NCI-H2171 (cell line): ENCODE measurements around the gene MACROD2.
"Not testable (repeated sequence)": the region's sequence is repeated elsewhere in the genome, so short reads cannot be mapped to it uniquely, and the experiment has no call there.

Experiments used
- DNase-seq: peaks from one replicate; lab custom pipeline; 2025; lab: John Stamatoyannopoulos, UW

MACROD2 gene

DNA sequence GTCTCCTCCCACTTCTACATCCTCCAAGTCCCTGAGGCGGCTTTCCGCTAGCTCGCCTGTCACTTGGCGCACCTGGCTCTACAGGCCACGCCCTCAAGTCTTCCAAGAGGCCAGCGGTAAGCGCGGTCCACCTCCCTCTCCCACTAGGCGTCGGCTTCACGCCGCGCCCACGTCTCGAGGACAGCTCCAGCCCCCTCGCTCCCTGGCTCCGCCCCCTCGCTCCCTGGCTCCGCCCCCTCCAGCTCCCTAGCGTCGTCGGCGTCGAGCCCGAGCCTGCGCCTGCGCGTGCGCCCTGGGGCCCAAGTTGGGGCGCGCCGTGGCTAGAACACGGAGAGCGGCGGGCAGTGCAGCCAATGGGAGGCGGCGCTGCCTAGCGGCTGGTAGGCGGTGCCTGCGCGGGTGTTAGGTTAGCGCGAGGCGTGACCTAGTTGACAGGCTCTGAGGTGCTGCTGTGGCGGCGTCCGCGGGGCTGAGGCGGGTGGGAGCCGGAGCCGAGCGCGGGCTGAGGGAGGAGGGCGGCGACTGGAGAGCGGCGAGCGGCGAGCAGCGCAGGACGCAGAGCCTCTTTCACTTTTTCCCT, at the start of gene MACROD2:
TSS of gene MACROD2 (plus strand) at position 431 of the 580 bp plus-strand sequence.
- peak; percentile 99 for DNase-seq

DNA sequence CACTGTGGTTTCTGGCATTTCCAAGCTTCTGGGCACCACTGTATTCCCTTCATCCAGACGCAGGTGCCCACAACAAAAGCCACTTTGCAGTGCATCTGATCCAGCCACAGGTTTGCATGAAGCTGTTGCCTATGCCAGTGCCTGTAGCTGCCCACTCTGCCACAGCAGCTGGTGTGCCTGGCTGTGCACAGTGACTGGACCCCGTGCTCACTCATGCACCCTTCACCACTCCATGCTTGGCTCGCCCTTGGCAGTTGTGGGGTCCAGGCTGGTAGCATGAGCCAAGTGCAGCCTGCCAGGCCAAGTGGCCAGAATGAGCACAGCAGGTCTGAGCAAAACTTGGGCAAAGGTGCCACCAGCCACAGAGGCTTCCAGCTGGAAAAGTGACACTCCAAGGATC, 47.6 kb upstream of the MACROD2 start:
- DNase-seq, result no peak

DNA sequence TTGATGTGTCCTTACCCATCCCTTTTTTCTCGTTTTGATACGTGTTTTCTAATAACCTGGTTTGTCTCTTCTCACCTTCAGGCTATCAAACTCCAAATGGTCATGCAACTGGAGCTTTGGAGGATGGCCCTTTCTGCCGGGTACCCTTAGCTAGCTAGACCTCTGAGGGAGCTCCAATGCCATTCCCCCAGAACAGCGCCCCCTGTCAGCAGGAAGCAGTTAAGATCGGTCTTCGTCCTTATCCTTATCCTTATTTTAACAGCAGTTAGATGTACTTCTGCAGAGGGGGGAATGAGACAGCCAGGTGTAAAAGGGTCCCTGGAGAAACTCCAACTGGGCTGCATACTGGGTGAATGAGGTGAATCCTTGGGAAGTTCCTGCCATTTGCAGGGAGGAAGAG, 42.1 kb upstream of the MACROD2 start:
- DNase-seq, result no peak

DNA sequence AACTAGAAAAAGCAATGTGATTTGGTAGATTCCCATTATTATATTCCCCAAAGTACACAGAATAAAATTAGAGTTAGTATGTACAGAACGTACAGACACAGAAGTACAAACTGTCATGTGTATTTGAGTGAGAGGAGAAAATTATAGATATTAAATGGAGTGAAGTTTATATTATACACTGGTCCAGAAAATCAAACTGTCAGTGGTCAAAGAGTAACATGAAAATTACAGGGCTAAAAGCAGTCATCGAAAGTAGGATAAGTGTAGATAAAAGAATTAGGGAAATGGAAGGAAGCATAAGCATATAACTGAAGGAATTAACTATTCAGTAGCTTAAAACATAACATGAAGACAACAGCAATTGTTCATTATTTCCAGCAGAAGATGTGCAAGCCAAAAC, 35.2 kb upstream of the MACROD2 start:
- DNase-seq, result no peak

DNA sequence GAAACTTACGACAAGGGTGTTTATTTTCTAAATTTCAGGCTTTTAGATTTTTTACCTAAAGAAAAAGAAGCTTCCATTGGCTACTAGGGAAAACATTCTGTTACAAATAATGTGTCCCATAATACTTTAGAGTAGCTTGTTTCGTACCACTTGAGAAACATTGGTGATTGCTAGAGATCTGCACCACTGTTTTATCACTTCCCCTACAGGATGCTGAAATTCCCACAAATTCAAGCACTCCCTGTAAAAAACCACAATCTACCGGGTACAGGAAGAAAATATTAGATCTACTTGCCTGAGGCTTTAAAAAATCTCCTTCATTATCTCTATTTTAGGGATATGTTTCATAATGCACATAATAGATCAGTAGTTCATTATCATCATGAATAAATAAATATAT, 34.8 kb upstream of the MACROD2 start:
- no peak for DNase-seq

DNA sequence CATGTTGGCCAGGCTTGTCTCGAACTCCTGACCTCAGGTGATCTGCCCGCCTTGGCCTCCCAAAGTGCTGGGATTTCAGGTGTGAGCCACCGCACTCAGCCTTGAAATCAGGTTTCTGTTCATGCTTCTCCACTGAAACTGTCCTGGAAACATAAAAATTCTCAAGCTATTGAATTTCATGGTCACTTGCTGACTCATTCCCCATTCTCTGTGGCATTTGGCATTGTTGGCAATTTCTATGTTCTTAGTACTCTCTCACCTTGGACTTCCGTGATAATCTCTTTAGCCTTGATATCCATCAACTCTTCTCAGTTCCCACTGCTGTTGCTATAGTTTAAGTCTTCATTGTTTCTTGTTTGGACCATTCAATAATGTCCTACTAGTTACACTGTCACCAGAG, 11.1 kb upstream of the MACROD2 start:
- DNase-seq, result no peak

DNA sequence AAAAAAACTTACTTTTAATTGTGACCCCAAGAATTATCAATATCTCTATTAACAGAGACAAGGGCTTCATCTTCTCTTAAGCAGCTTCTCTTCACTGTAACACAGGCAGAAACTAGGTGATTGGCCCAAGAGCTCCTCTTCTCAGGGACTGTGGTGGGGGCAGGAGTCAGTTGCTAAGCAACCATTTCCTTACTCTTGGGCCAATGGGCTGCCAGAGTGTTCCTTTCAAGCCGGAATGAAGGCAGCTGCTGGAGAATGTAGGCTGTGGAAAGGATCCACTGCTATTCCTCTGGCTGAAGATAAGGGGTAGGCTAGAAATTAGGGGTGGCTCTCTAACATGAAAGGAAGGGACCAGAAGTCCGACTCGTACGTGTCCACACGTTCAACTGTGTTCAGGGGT, 4.9 kb upstream of the MACROD2 start, which contains the start of gene SEL1L2:
TSS of gene SEL1L2 (minus strand) at position 150 of the 400 bp plus-strand sequence. CDS start at position 70, 80 bp downstream.
- DNase-seq, result no peak

DNA sequence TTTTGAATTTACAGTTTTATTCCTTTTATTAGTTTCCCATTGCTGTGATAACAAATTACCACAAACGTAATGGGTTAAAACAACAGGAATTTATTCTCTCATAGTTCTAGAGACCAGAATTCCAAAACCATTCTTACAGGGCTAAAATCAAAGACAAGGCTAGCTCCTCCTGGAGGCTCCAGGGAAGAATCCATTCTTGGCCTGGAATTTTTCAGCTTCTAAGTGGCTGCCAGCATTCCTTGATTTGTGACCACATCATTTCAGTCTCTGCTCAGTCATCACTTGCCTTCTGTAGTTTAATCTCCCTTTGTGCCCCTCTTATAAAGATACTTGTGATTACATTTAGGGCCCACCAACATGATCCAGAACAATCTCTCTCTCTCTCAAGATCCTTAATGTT, 4.0 kb upstream of the MACROD2 start:
- DNase-seq, result no peak

DNA sequence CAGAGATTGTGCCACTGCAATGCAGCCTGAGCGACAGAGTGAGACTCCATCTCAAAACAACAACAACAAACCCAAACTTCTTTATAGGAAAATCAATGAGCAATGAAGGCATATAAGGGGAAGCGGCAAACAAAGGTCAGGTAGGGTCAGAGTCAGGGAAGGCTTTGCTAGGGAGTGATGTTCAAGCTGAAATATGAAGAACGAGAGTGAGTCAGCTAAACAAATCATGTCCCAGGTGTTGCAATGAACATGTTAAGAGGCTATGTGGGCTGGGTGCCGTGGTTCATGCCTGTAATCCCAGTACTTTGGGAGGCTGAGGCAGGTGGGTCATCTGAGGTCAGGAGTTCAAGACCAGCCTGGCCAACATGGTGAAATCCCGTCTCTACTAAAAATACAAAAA, 3.4 kb upstream of the MACROD2 start:
- DNase-seq, result not testable (repeated sequence)

DNA sequence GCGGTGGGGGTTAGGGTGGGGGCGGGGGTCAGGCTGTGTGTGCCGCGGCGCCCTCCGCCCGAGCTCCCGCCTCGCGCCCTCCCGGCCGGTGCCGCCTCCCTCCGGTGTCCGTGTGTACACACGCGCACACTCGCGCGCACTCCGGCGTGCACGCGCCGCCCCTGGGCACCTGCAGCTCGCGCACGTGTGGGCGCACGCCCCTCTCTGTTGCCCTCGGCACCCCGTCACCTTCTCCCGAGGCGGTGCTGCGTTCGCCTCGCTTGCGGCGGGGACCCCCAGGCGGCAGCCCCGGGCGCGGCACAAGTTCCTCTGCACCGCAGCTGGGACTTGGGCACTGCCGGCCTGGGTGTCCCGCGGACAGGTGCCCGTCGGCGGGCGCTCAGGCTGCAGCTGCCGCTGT, 525 bp downstream of the MACROD2 start:
- peak; percentile 71 for DNase-seq

DNA sequence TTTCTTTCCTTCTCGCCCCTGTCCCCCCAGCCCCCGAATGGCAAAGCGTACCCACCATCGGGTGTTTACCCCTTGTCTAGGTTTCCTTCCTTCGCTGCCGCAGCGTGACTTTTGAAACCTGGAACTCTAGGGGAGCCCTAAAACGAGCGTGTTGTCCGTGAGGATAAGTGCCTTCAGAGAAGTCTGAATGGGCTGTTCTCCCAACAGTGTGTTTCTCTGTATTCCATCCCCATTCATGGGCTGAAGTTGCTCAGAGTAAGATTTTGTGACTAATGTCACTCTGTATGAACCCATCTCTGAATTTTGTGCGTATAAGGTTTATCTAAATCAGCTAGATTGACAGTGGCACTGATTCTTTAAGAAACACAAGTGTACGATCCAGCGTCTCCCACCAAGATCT, 949 bp downstream of the MACROD2 start:
- DNase-seq, result no peak

DNA sequence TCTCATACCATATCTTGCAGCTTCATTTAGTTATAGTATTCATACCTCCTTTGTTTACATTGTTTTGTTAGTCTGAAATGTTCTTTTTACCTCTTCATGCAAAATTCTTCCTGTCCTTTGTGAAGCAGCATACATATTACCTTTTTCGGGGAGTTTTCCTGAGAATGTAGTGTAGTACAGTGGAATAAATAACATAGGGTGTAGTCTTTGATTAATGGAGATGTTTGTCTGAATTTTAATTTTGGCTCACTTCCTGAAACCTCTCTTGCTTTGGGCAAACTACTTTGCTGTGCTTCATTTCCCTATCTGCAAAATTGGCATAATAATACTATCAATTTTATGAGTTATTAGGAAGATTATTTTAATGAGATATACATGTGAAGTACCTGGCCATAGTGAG, 5.6 kb downstream of the MACROD2 start:
- DNase-seq, result no peak

DNA sequence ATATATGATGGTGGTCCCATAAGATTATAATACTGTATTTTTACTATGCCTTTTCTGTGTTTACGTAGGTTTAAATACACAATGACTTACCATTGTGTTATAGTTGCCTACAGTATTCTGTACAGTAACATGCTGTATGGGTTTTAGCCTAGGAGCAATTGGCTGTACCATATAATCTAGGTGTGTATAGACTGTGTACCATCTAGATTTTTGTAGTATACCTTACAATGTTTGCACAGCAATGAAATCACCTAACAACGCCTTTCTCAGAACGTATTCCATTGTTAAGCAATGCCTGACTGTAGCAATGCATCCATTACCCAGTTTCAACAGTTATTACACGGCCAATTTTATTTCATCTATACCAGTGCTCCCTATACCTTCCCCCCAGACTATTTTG, 10.7 kb downstream of the MACROD2 start:
- DNase-seq, result no peak

DNA sequence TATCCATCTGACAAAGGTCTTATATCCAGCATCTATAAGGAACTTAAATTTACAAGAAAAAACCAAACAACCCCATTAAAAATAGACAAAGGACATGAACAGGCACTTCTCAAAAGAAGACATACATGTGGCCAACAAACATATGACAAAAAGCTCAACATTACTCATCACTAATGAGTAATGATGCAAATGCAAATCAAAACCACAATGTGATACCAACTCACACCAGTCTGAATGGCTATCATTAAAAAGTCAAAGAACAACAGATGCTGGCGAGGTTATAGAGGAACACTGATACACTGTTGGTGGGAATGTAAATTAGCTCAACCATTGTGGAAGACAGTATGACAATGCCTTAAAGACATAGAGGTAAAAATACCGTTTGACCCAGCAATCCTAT, 13.9 kb downstream of the MACROD2 start:
- DNase-seq, result no peak

DNA sequence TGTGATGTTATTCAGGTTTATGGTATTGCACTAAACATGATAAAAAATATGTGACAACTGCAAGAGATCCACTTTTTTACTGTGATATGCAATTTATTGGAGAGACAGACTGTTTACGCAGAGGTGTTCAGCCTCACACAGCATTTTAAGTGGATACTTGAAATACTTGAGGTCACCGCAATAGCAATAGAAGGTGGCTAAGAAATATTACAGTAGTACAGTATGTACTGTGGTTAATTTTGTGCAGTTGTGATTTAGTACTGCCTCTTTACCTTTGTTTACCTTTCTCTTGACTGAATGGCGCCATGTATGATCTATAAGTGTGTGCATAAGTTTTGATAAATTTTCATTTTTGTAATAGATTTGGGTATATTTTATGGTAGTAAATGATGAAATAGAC, 17.4 kb downstream of the MACROD2 start:
- DNase-seq, result no peak

DNA sequence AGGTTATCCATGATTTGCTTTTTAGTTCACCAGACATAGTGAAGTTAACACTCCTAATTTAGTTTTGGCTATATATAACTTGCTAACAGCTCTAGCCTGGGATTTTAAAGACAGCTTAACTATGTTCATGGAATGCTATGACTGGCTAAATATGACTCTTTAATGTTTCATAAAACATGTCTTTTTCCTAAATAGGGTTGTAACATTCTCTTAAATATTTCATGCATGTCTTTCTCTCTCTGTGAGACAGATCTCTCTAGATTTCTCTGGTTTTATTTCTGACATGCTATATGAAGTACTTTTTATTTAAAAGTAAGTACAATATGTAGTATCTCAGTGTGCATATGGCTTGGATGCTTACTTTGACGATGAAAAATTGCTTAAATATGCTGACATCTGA, 35.7 kb downstream of the MACROD2 start:
- DNase-seq, result no peak

DNA sequence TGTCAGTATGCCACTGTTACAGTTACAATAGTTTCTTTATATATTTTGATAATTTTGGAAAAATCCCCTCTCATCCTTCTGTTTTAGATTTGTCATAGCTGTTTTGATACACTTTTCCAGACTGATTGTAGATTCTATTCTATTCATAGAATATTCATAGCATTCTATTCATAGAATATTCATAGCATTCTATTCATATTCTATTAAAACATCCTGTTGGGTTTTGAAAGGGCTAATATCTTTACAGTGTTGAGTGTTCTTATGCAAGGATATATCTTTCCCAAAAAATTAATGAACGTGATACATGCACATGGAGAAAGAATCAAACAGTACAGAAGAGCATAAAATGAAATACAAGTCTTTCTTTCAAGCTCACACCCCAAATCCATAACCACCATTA, 38.0 kb downstream of the MACROD2 start:
- no peak for DNase-seq

DNA sequence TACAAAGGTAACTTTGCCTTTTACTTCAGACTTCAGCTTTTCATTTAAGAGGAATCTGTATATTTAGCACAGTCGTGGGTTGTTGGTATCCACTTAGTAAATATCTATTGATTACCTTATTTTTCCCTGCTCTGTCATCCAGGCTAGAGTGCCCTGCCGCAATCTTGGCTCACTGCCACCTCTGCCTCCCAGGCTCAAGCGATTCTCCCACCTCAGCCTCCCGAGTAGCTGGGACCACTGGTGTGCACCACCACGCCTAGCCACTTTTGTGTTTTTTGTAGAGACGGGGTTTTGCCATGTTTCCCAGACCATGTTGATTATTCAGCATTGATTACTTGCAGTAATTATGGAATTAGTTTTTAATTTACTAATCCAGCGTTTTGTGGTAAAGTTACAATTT, 41.3 kb downstream of the MACROD2 start:
- DNase-seq, result no peak

DNA sequence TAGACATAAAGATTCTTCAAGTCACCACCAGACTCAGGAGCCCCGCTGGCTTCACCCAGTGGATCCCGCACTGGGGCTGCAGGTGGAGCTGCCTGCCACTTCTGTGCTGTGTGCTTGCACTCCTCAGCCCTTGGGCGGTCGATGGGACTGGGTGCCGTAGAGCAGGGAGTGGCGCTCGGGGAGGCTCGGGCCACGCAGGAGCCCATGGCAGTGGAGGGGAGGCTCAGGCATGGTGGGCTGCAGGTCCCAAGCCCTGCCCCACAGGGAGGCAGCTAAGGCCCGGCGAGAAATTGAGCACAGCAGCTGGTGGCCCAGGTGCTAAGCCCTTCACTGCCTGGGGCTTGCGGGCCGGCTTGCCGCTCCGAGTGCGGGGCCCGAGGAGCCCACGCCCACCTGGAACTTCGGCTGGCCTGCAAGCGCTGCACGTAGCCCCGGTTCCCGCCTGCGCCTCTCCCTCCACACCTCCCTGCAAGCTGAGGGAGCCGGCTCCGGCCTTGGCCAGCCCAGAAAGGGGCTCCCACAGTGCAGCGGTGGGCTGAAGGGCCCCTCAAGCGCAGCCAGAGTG, 49.5 kb downstream of the MACROD2 start:
- DNase-seq, result not testable (repeated sequence)

DNA sequence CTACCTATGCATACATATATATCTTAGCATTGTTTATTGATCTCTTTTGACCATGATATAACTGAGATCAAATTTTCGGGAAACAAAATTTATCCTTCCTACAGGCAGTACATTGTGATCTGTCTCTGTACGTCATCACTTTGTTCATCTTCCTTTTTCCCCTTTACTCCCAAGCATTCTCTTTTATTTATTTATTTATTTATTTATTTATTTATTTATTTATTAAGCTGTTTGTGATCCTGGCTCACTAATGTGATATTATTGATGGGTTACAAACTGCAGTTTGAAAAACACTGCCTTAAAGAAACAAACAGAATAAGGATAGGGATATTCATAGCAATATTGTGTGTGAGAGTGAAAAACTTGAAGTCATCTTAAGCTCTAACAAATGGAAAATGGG, 51.2 kb downstream of the MACROD2 start:
- DNase-seq, result no peak

DNA sequence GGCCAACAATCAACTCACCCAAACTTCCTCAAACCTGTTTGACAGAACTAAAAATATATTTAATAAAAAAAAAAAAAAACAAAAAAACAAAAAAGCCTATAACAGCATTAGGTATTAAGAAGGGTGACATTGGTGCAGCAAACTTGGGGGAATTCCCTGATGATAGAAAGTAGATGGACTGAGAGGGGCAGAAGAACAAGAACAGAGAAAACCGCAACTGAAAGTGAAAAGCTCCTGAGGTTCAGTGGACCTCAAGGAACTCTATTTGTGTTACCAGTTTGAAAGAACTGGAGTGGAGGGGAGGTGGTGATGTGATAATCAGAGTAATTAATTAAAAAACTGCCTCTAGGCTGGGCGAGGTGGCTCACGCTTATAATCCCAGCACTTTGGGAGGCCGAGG, 53.8 kb downstream of the MACROD2 start:
- no peak for DNase-seq

DNA sequence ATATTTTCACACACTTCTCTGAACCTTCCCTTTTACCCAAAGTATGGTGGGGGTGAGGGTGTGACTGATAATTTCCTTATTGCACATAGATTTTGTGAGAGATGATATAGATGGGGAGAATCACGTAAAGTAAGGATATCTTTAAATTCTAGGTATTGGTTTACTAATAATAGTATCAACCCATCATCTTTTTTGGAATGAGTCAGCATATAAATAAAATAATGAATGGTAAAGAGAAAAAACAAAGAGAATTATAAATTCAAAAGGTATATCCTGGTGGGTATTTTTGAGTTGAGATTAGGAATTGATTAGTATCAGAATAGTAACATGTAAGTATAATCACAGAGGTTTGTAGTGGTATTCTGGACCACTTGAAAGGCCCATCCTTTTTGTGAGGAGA, 56.1 kb downstream of the MACROD2 start:
- no peak for DNase-seq

DNA sequence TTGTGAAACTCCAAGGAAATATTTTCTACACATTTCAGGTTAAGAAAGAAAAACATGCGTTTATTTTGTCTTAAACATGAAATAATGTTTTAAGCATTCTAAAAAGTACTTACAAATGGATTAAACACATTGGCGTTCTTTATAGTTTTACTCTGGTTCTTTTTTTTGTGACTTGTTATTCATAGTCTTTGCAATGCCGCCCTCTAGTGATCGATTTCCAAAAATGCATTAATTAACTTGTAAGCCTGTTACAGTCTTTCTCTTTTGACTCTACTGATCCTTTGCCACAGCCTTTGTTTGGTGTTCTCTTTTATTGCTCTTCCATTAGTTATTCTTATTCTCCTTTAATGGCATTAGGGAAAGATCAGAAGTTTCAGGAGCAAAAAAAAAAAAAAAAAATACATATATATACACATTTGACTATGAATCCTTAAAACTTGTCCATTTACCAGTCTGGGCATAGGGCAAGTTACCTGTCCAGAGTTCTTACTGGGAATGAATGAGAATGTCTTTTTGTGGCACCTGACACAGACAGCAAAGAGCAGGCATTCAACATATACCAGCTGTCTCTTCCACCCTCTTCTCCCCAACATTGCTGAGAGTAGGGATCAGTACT, 59.9 kb downstream of the MACROD2 start:
- peak; percentile 70 for DNase-seq

DNA sequence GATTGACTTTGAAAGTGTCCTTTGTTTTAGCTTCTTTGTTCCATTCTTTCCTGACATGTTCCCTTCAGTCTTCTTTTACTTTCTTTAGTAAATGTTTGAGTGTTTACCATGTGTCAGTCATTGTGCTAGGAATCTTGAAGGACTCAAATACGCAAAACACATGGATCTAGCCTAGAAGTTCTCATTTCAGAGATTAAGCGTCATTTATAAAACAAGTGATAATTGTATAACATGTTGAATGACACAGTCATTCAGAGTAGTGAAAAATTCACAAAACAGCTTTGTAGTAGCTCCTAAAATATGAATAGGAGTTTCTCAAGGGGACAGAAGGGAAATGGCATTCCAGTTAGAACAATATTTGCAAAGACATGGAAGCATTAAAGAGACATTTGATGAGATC, 66.9 kb downstream of the MACROD2 start:
- no peak for DNase-seq
